Lower lobe of right lung (tissue), 2 donors: ENCODE data around the gene RBFOX2. TPM values are rescaled to one million over a fixed set of nuclear protein-coding genes. Genes with fewer than 3 reads are reported as not detected.
A peak's percentile ranks its signal among the peaks of the same experiment; 100 is the strongest.

Experiments
- ATAC-seq, 2 donors: fragments of 200-7000 bp; cut with Tn5 transposase; one replicate each; pipeline ENCODE4 v1.9.1; 2020 to 2022; ENCODE audit warnings: mild to moderate bottlenecking in 2 of 2, moderate library complexity in 2 of 2
- DNase-seq: peaks from one replicate; pipeline ENCODE4 v3.0.0-alpha.2; 2020
- H3K27ac ChIP-seq: fragments of 200-600 bp; one replicate; pipeline ENCODE4 v1.8.0; 2022
- H3K27me3 ChIP-seq: fragments of 200-600 bp; one replicate; pipeline ENCODE4 v1.8.0; 2022; ENCODE audit warnings: low read depth
- H3K36me3 ChIP-seq: fragments of 200-600 bp; one replicate; pipeline ENCODE4 v1.8.0; 2022; ENCODE audit warnings: mild to moderate bottlenecking
- H3K4me1 ChIP-seq: fragments of 200-600 bp; one replicate; pipeline ENCODE4 v1.8.0; 2022
- H3K4me3 ChIP-seq: fragments of 200-600 bp; one replicate; pipeline ENCODE4 v1.8.0; 2022; ENCODE audit warnings: mild to moderate bottlenecking
- H3K9me3 ChIP-seq: fragments of 200-600 bp; one replicate; pipeline ENCODE4 v1.8.0; 2022
- intact Hi-C: fragments of 100-400 bp; cut with DNase I; formaldehyde crosslinking; loops from one replicate; pipeline ENCODE4 v1.11.0; 2022
- total RNA-seq: library from RNA; stranded (reverse); fragmentation: NEBNext Ultra II Directional; extraction: Animal tissue kit (Norgen Biotek cat#: 25700); gene quantifications from one replicate; pipeline ENCODE4 v1.2.1, GENCODE V29; 2021
- TF ChIP-seq, protein P1 (sequence below): fragments of 200-600 bp; IDR thresholded peaks from one replicate; pipeline ENCODE4 v1.8.0; 2022; ENCODE audit warnings: antibody characterized with exemption, mild to moderate bottlenecking
- donor health status: DM: no; HTN: yes; CAD: no; lungs with severe emphysema.

The RBFOX2 gene
- total RNA-seq, 1 donor from 2014 or later, result 50.1 TPM

GRCh38 chr22:35961480-35962295 is 66.9 kb downstream of the RBFOX2 start:
- intact Hi-C loops, result no loop called here
- TF ChIP-seq, protein P1, sequence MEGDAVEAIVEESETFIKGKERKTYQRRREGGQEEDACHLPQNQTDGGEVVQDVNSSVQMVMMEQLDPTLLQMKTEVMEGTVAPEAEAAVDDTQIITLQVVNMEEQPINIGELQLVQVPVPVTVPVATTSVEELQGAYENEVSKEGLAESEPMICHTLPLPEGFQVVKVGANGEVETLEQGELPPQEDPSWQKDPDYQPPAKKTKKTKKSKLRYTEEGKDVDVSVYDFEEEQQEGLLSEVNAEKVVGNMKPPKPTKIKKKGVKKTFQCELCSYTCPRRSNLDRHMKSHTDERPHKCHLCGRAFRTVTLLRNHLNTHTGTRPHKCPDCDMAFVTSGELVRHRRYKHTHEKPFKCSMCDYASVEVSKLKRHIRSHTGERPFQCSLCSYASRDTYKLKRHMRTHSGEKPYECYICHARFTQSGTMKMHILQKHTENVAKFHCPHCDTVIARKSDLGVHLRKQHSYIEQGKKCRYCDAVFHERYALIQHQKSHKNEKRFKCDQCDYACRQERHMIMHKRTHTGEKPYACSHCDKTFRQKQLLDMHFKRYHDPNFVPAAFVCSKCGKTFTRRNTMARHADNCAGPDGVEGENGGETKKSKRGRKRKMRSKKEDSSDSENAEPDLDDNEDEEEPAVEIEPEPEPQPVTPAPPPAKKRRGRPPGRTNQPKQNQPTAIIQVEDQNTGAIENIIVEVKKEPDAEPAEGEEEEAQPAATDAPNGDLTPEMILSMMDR, result no peak
- Histone ChIP-seq H3K4me1 (peaks cover 26% of the 10 kb centered on the region), H3K27me3 (no peaks in the 10 kb centered on the region), H3K27ac (peak overlapping the region; percentile 25), H3K36me3 (no peaks in the 10 kb centered on the region), H3K4me3 (no peak overlapping the region), H3K9me3 (no peaks in the 10 kb centered on the region)
- peak; percentile 65 to 73 for ATAC-seq
- DNase-seq, result no peak

DNA sequence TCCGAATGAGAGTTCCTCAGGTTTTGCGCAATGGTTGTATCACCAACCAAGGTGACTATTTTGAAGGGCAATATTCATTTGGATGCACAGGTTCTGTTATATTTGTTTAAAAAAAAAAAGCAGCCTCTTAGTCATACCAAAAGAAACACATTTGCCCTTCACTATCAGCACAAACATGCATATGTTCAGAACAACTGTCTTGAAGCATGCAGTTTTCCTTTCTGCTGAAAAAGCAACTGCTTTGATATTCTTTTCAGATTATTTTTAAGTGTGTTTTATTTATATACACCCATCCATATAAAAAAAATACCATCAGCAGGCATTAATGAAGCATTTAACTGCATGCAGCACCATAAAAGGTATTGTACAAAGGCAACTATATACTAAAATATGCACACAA is 67.8 kb downstream of the RBFOX2 start:
- H3K9me3 ChIP-seq, result no peaks in the 10 kb centered on the region
- DNase-seq (no peak), ATAC-seq (no peak)
- no peaks in the 10 kb centered on the region for H3K27me3 ChIP-seq
- TF ChIP-seq, protein P1, result no peak
- H3K36me3 ChIP-seq, result no peaks in the 10 kb centered on the region
- H3K4me3 ChIP-seq, result no peak overlapping the region
- intact Hi-C loops, result no loop called here
- peaks cover 26% of the 10 kb centered on the region for H3K4me1 ChIP-seq
- no peak overlapping the region for H3K27ac ChIP-seq

- TF ChIP-seq, protein P1, result no peak
- H3K4me3 ChIP-seq, result no peak overlapping the region
- no peak for DNase-seq
- H3K9me3 ChIP-seq, result no peaks in the 10 kb centered on the region
- intact Hi-C loops, result no loop called here
- peaks cover 26% of the 10 kb centered on the region for H3K4me1 ChIP-seq
- H3K36me3 ChIP-seq, result no peaks in the 10 kb centered on the region
- no peak overlapping the region for H3K27ac ChIP-seq
- no peak for ATAC-seq
- H3K27me3 ChIP-seq, result no peaks in the 10 kb centered on the region
Observed at GRCh38 chr22:35959121-35959800, 69.4 kb downstream of the RBFOX2 start.

- TF ChIP-seq, protein P1, result no peak
- Histone ChIP-seq H3K27ac (no peak overlapping the region), H3K4me1 (peaks cover 26% of the 10 kb centered on the region), H3K36me3 (no peaks in the 10 kb centered on the region), H3K4me3 (no peak overlapping the region), H3K9me3 (no peaks in the 10 kb centered on the region), H3K27me3 (no peaks in the 10 kb centered on the region)
- intact Hi-C loops, result no loop called here
- DNase-seq (no peak), ATAC-seq (no peak)
Observed at GRCh38 chr22:35958334-35958733, 70.3 kb downstream of the RBFOX2 start.

- Histone ChIP-seq H3K27ac (no peak overlapping the region), H3K4me3 (no peak overlapping the region), H3K27me3 (no peaks in the 10 kb centered on the region), H3K4me1 (peaks cover 24% of the 10 kb centered on the region), H3K9me3 (no peaks in the 10 kb centered on the region), H3K36me3 (no peaks in the 10 kb centered on the region)
- TF ChIP-seq, protein P1, result no peak
- intact Hi-C loops, result no loop called here
- ATAC-seq, result no peak
- no peak for DNase-seq
Observed at GRCh38 chr22:35957589-35957988, 71.0 kb downstream of the RBFOX2 start.
